K562 (cell line): ENCODE data around the gene SV2C. TPM values are rescaled to one million over a fixed set of nuclear protein-coding genes. Genes with fewer than 3 reads are reported as not detected.

ENCODE experiments used
- ARNT ChIP-seq, 2 experiments: fragments of 450-650 bp; IDR thresholded peaks; 2 replicates each; pipeline ENCODE4 v1.6.1; 2016; ENCODE audit warnings: mild to moderate bottlenecking in 1 of 2
- BDP1 ChIP-seq: IDR thresholded peaks from 3 replicates; pipeline ENCODE4 v1.6.1; 2011; ENCODE audit not compliant: insufficient read length, insufficient read depth
- CC2D1A ChIP-seq: fragments of 450-650 bp; IDR thresholded peaks from 2 replicates; pipeline ENCODE4 v1.6.1; 2017; ENCODE audit warnings: mild to moderate bottlenecking
- CEBPG ChIP-seq, 3 experiments: fragments of 200-800 bp in 1 of 3; sonication (Bioruptor generic) in 1 of 3; sonication (generic) in 1 of 3; formaldehyde crosslinking in 1 of 3; IDR thresholded peaks in 2 of 3; conservative IDR thresholded peaks in 1 of 3; 2 replicates each; pipeline versions ENCODE4 v1.6.1 to v1.8.0; 2016 to 2022; ENCODE audit warnings: missing compliant biosample characterization in 2 of 3, missing genetic modification characterization in 2 of 3, mild to moderate bottlenecking in 1 of 3, missing genetic modification reagents in 1 of 3
- CTBP1 ChIP-seq: fragments of 450-650 bp; IDR thresholded peaks from 2 replicates; pipeline ENCODE4 v1.6.1; 2016; ENCODE audit warnings: borderline replicate concordance
- GABPB2 ChIP-seq: fragments of 250-450 bp; sonication (Bioruptor Pico); conservative IDR thresholded peaks from 2 replicates; pipeline ENCODE4 v1.5.1; 2021; ENCODE audit warnings: mild to moderate bottlenecking
- NR4A1 ChIP-seq, 2 experiments: fragments of 250-450 bp in 1 of 2; fragments of 450-650 bp in 1 of 2; sonication (Bioruptor Pico) in 1 of 2; IDR thresholded peaks; 2 replicates each; pipeline versions ENCODE4 v1.4.0 to v1.6.1; 2016 to 2020; ENCODE audit warnings: mild to moderate bottlenecking in 2 of 2, missing compliant biosample characterization in 1 of 2, missing genetic modification characterization in 1 of 2, moderate library complexity in 1 of 2
- RAD21 ChIP-seq, 2 experiments: fragments of 250-450 bp in 1 of 2; fragments of 450-650 bp in 1 of 2; sonication (Bioruptor Pico) in 1 of 2; formaldehyde crosslinking in 1 of 2; IDR thresholded peaks in 1 of 2; conservative IDR thresholded peaks in 1 of 2; 2 replicates each; pipeline versions ENCODE4 v1.4.0 to v1.8.0; 2020 to 2022; ENCODE audit warnings: mild to moderate bottlenecking in 2 of 2, moderate library complexity in 1 of 2
- RB1 ChIP-seq: fragments of 450-650 bp; IDR thresholded peaks from 2 replicates; pipeline ENCODE4 v1.6.1; 2017; ENCODE audit warnings: low read depth, mild to moderate bottlenecking
- RFX1 ChIP-seq: fragments of 450-650 bp; IDR thresholded peaks from 2 replicates; pipeline ENCODE4 v1.6.1; 2016; ENCODE audit warnings: mild to moderate bottlenecking, moderate library complexity
- SMARCE1 ChIP-seq: fragments of 450-650 bp; IDR thresholded peaks from 2 replicates; pipeline ENCODE4 v1.7.1; 2016; ENCODE audit warnings: mild to moderate bottlenecking
- STAG1 ChIP-seq: sonication (generic); formaldehyde crosslinking; IDR thresholded peaks from 2 replicates; pipeline ENCODE4 v1.5.0; 2020; ENCODE audit warnings: missing genetic modification reagents, borderline replicate concordance
- TAF15 ChIP-seq: fragments of 200-400 bp; formaldehyde crosslinking; IDR thresholded peaks from 2 replicates; pipeline ENCODE4 v1.6.1; 2017; ENCODE audit warnings: mild to moderate bottlenecking, low read depth, low read length, moderate library complexity
- TRIM28 ChIP-seq: fragments of 450-650 bp; IDR thresholded peaks from 2 replicates; pipeline ENCODE4 v1.6.1; 2017
- ZFP36 ChIP-seq: fragments of 150-350 bp; IDR thresholded peaks from 2 replicates; pipeline ENCODE4 v1.6.1; 2018; ENCODE audit warnings: low read length, low read depth; ENCODE audit not compliant: partially characterized antibody
- ZNF583 ChIP-seq: fragments of 250-450 bp; sonication (Bioruptor Pico); IDR thresholded peaks from 2 replicates; pipeline ENCODE4 v1.4.0; 2020
- polyA plus RNA-seq, 8 experiments: library from polyadenylated mRNA; depleted of rRNA in 4 of 8; stranded (reverse) in 5 of 8; unstranded in 3 of 8; fragments of >200 nt; fragmentation: Nextera tagmentation in 2 of 8; fragmentation: Illumina TruSeq in 1 of 8; extraction: Ambion mirVana in 2 of 8; extraction: Trizol in 1 of 8; gene quantifications; 2 replicates each; pipeline versions ENCODE4 v1.2.1 to v1.2.3, GENCODE V29; 2011 to 2014; ENCODE audit warnings: inconsistent platforms in 1 of 8, missing spikeins in 1 of 8
- total RNA-seq, 7 experiments: library from RNA; depleted of rRNA in 6 of 7; stranded (reverse); fragments of >200 nt in 6 of 7; fragmentation: Illumina TruSeq in 2 of 7; extraction: Trizol in 2 of 7; gene quantifications; 2 replicates each; pipeline versions ENCODE4 v1.2.1 to v1.2.3, GENCODE V29; 2011 to 2021; ENCODE audit warnings: low replicate concordance in 1 of 7
- TF ChIP-seq, protein P1 (sequence below): fragments of 450-650 bp; IDR thresholded peaks from 2 replicates; pipeline ENCODE4 v1.6.1; 2016; ENCODE audit warnings: low read depth
- TF ChIP-seq, protein P2 (sequence below): IDR thresholded peaks from 2 replicates; pipeline ENCODE4 v1.6.1; 2012; ENCODE audit warnings: low read depth, low read length, improper control_type of control experiment, borderline replicate concordance

Gene SV2C
- total and polyA plus RNA-seq, 9 of the 15 experiments (the other 6 are each of a cell fraction or from before 2014, with no cell fraction given) = 0.05 TPM; not detected in 8

DNA sequence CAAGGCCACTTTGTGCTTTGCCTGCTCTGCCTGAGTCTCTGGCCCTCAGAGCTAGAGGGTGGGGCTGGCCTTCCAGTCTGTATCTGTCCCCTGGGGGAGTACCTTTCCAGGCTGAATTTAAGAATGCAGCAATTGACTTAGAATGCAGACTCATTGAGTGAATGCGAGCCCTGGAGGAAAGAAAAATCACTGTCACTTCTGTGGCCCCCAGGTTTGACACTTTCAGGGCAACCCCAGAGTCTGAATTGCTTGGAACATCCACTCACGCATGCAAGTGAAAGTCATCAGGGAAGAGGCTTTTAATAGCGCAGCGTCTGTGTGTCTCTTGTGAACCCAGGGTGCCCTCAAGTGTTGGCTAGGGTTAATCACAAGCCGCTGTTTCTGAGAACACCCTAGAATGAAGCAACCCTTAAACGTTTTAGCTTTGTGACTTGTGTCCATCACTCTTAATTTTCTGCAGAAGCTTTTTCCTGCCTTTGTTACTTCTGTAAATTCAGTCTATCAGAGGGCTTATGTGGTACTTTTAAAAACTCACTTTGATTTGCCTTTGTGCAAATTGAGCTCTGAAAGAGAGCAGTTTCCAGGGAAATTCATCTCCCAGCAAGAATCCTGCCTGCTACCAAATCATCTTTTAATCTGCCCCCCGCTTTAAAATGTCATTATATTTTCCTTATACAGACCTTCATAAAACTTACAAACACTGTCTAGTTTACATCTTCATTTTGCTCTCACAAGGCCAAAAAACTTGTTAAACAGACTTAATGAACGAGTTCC is 173.1 kb downstream of the SV2C start (continued):
- TF ChIP-seq, protein P1, sequence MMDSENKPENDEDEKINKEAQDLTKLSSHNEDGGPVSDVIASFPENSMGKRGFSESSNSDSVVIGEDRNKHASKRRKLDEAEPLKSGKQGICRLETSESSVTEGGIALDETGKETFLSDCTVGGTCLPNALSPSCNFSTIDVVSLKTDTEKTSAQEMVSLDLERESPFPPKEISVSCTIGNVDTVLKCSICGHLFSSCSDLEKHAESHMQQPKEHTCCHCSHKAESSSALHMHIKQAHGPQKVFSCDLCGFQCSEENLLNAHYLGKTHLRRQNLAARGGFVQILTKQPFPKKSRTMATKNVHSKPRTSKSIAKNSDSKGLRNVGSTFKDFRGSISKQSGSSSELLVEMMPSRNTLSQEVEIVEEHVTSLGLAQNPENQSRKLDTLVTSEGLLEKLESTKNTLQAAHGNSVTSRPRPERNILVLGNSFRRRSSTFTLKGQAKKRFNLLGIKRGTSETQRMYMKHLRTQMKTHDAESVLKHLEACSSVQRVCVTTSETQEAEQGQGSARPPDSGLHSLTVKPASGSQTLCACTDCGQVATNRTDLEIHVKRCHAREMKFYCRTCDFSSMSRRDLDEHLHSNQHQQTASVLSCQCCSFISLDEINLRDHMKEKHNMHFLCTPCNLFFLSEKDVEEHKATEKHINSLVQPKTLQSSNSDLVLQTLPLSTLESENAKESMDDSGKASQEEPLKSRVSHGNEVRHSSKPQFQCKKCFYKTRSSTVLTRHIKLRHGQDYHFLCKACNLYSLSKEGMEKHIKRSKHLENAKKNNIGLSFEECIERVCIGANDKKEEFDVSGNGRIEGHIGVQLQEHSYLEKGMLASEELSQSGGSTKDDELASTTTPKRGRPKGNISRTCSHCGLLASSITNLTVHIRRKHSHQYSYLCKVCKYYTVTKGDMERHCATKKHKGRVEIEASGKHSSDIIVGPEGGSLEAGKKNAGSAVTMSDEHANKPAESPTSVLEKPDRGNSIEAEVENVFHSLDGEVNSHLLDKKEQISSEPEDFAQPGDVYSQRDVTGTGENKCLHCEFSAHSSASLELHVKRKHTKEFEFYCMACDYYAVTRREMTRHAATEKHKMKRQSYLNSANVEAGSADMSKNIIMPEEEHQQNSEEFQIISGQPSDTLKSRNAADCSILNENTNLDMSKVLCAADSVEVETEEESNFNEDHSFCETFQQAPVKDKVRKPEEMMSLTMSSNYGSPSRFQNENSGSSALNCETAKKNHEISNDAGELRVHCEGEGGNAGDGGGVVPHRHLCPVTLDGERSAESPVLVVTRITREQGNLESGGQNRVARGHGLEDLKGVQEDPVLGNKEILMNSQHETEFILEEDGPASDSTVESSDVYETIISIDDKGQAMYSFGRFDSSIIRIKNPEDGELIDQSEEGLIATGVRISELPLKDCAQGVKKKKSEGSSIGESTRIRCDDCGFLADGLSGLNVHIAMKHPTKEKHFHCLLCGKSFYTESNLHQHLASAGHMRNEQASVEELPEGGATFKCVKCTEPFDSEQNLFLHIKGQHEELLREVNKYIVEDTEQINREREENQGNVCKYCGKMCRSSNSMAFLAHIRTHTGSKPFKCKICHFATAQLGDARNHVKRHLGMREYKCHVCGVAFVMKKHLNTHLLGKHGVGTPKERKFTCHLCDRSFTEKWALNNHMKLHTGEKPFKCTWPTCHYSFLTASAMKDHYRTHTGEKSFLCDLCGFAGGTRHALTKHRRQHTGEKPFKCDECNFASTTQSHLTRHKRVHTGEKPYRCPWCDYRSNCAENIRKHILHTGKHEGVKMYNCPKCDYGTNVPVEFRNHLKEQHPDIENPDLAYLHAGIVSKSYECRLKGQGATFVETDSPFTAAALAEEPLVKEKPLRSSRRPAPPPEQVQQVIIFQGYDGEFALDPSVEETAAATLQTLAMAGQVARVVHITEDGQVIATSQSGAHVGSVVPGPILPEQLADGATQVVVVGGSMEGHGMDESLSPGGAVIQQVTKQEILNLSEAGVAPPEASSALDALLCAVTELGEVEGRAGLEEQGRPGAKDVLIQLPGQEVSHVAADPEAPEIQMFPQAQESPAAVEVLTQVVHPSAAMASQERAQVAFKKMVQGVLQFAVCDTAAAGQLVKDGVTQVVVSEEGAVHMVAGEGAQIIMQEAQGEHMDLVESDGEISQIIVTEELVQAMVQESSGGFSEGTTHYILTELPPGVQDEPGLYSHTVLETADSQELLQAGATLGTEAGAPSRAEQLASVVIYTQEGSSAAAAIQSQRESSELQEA = no peak
- TF ChIP-seq STAG1 (CRISPR knock-in tag) = peak; percentile 85; the same call in 1 of the 2 replicates
- no peak for TF ChIP-seq TRIM28
- TF ChIP-seq ARNT (IDR thresholded peaks at IDR 0.05) = no peak
- TF ChIP-seq, protein P2, sequence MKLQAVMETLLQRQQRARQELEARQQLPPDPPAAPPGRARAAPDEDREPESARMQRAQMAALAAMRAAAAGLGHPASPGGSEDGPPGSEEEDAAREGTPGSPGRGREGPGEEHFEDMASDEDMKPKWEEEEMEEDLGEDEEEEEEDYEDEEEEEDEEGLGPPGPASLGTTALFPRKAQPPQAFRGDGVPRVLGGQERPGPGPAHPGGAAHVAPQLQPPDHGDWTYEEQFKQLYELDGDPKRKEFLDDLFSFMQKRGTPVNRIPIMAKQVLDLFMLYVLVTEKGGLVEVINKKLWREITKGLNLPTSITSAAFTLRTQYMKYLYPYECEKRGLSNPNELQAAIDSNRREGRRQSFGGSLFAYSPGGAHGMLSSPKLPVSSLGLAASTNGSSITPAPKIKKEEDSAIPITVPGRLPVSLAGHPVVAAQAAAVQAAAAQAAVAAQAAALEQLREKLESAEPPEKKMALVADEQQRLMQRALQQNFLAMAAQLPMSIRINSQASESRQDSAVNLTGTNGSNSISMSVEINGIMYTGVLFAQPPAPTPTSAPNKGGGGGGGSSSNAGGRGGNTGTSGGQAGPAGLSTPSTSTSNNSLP = 0 out of 2 replicates have a peak, but pooled peaks have one; percentile 24
- TF ChIP-seq GABPB2 = no peak
- TF ChIP-seq SMARCE1 = no peak
- TF ChIP-seq NR4A1 (CRISPR knock-in tag; IDR thresholded peaks at IDR 0.05) = no peak
- TF ChIP-seq NR4A1 (tag; IDR thresholded peaks at IDR 0.05) = no peak
- peak; percentile 31; the same call in 1 of the 2 replicates for TF ChIP-seq RB1
- no peak for TF ChIP-seq RFX1
- TF ChIP-seq ZNF583 (CRISPR knock-in tag) = peak; percentile 39; the same call in 1 of the 2 replicates
- TF ChIP-seq CC2D1A = 0 out of 2 replicates have a peak, but pooled peaks have one; percentile 37
- TF ChIP-seq CEBPG (CRISPR knock-in tag; IDR thresholded peaks at IDR 0.05) = peak; percentile 34; the same call in 1 of the 2 replicates
- TF ChIP-seq CEBPG (tag; conservative IDR thresholded peaks at IDR 0.05 in 1 of 2, IDR thresholded peaks at IDR 0.05 in 1 of 2) = peak; percentile 53 to 88; a peak in 3 of 4 replicates
- peak; percentile 11 for TF ChIP-seq ZFP36
- peak; percentile 95 to 96 for TF ChIP-seq RAD21 (CRISPR knock-in tag; conservative IDR thresholded peaks at IDR 0.05 in 1 of 2, IDR thresholded peaks at IDR 0.05 in 1 of 2)
- TF ChIP-seq TAF15 = no peak
- peak; percentile 30; the same call in 1 of the 2 replicates for TF ChIP-seq CTBP1
- TF ChIP-seq BDP1 = no peak
